HG02981 (cell line): Measurements from ENCODE around the gene MPO.

Experiments used
- ATAC-seq: cut with Tn5 transposase; IDR thresholded peaks from one replicate; pipeline ENCODE4 v1.9.1; 2021; ENCODE audit warnings: mild to moderate bottlenecking, moderate library complexity; ENCODE audit not compliant: unreplicated experiment

Gene MPO

DNA sequence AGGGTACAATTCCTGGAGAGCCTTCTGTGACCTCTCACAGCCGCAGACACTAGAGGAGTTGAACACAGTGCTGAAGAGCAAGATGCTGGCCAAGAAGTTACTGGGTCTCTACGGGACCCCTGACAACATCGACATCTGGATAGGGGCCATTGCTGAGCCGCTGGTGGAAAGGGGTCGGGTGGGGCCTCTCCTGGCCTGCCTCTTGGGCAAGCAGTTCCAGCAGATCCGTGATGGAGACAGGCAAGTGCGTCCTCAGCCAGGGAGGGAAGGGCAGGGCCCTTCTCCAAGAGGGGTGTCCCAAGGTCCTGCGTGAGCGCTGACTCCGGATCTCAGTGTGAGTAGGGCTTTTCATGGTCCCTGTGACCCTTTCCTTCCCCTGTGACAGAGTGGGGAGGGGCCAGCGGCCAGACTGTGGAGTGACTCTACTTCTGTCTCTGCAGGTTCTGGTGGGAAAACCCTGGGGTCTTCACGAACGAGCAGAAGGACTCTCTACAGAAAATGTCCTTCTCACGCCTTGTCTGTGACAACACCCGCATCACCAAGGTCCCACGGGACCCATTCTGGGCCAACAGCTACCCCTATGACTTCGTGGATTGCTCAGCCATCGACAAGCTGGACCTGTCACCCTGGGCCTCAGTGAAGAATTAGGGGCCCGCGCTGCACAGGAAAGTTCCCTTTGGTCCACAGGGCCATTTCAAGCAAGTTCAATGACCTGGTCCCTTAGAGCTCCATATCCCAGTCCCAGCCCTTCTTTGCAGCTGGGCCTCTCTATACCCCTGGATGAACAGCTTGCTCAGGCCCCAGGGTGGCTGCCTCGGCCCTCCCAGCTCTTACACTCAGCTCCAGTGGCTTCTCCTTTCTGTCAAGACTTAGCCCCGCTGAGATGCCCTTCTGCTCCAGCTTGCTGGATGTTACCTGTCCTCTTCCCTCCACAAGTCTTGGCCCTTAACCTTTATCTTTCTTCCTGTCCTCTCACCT lies 13.1 kb downstream of the MPO start:
- ATAC-seq = no peak

DNA sequence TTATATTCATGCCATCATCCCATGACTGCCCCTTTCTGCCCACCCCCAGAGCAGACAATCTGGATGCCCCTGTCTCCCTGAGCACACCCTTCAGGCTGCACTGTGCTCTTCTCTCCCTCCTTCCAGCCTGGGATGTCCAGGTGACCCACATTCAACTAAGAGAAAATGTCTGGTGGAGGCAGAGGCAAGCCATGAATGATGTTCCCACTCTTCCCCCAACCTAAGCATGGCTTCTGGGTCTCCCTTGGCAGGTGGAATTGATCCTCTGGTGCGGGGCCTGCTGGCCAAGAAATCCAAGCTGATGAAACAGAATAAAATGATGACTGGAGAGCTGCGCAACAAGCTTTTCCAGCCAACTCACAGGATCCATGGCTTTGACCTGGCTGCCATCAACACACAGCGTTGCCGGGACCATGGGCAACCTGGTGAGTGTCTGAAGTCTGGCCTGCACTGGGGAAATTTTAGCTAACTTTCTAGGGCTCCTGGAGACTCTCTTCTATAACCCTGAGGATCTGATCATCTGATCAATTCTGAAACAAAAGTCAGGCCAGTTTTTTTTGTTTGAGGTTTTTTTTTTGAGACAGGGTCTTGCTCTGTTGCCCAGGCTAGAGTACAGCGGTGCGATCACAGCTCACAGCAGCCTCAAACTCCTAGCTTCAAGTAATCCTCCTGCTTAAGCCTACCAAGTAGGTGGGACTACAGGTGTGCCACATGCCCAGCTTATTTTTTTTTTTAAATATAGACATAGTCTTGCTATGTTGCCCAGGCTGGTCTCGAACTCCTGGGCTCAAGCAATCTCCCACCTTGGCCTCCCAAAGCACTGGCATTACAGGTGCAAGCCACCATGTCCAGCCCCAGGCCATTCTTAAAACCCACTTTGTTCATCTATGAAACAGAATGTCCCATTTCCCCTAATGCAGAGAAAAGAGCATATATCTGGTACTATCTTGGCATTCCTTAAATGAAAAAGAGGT lies 14.5 kb downstream of the MPO start:
- no peak for ATAC-seq

DNA sequence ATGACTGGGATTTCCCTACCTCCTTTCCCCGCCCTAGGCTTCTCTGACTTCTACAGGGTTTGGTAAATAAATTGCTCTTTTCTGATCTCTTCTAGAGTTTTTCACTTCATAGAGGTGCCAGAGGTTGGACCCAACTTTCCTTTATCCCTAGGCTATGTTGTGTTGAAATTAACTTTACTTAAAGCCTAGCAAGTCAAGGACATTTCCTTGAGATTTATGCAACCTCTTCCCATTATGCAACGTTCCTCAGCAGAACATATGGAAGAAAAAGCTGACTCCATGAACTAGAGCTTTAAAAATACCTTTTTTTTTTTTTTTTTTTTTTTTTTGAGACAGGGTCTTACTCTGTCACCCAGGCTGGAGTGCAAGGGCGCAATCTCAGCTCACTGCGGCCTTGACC lies 15.5 kb downstream of the MPO start:
- ATAC-seq = no peak

DNA sequence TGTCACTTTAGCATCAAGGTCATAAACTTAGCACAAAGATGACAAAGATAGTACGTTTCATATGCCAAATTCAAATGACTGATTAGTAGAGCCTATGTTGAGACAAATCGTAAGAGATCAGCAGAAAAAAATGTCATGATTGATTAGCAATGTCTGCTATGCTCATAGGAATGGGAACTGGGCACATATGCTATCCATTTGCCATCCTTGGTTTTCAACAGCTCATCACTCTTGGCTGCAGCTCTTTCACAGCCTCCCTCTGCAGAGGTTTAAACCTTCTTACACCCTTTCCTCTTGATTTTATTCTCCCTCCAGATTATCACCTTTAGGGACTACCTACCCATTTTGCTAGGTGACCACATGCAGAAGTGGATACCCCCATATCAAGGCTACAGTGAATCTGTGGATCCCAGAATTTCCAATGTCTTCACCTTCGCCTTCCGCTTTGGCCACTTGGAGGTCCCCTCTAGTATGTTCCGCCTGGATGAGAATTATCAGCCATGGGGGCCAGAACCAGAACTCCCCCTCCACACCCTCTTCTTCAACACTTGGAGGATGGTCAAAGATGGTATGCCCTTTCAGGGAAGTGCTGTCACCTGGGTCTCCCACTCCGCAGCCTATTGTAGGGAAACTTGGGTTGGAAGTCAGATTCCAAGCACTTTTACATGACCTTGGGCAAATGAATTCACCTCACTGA lies 16.2 kb downstream of the MPO start:
- ATAC-seq = no peak

DNA sequence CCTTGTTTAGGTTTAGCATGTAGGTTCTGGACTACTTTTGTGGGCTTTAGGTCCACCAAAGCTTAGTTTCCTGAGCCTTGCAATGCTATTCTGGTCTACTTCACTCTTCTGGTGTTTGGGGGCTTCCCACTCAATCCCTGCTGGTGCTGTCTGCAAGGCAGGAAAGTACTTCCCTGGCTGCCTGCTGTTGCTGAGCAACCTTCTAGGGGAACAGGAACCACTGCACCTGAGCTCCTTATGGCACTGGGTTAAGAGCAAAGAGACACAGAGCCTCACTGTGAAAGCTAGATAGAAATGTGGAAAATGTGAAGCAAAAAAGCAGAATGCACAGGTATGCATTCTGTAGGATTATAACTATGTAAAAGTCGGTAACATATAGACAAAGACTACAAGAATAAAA lies 17.0 kb downstream of the MPO start:
- ATAC-seq = no peak

DNA sequence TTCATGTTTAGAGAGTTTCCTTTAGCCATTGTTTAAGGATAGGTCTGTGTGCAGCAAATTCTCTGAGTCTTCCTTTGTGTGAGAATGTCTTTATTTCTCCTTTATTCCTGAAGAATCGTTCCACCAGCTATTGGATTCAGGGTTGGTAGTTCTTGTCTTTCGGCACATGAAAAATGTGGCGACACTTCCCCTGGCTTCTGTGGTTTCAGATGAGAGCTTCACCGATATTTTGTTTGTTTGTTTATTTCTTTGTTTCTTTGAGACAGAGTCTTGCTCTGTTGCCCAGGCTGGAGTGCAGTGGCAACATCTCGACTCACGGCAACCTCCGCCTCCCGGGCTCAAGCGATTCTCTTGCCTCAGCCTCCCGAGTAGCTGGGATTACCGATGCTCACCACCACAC lies 18.6 kb downstream of the MPO start:
- ATAC-seq = no peak

DNA sequence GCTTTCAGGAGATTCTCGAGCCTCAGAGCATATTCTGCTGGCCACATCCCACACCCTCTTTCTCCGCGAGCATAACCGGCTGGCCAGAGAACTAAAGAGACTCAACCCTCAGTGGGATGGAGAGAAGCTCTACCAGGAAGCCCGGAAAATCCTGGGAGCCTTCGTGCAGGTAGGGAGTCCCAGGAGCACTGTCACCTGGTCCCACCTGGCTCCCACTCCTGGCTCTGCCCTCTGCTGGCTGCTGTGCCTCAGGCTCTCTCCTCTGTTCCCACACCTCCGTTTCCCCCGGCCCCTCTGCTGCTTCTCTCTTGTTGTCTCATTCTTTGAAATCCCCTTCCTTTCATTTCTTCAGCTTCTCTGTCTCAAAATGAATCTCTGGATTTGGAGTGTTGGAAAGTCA lies 25.9 kb downstream of the MPO start:
- ATAC-seq = no peak

DNA sequence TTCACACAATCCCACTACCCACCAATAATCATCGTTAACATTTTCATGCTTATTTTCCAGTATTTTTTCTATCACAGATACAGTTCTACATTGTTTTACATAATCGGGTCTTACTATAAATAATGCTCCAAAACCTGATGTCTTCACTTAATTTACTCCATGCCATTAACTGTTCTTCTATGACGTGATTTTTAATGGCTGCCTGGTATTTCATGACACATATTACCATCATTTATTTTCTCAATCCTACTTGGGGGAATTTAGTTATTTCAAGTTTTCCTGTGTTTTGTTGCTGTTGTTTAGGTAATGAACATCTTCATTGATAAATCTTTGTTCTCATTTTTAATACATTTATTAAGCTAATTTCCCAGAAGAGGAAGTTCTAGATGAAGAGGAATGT lies 27.7 kb downstream of the MPO start:
- no peak for ATAC-seq

DNA sequence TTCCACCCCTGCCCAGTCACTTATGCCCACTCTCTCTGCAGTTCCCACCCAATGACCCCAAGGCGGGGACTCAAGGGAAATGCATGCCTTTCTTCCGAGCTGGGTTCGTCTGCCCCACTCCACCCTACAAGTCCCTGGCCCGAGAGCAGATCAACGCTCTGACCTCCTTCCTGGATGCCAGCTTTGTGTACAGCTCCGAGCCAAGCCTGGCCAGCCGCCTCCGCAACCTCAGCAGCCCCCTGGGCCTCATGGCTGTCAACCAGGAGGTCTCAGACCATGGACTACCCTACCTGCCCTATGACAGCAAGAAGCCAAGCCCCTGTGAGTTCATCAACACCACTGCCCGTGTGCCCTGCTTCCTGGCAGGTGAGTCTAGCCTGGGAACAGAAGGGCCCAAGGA lies 28.6 kb downstream of the MPO start:
- ATAC-seq = no peak

DNA sequence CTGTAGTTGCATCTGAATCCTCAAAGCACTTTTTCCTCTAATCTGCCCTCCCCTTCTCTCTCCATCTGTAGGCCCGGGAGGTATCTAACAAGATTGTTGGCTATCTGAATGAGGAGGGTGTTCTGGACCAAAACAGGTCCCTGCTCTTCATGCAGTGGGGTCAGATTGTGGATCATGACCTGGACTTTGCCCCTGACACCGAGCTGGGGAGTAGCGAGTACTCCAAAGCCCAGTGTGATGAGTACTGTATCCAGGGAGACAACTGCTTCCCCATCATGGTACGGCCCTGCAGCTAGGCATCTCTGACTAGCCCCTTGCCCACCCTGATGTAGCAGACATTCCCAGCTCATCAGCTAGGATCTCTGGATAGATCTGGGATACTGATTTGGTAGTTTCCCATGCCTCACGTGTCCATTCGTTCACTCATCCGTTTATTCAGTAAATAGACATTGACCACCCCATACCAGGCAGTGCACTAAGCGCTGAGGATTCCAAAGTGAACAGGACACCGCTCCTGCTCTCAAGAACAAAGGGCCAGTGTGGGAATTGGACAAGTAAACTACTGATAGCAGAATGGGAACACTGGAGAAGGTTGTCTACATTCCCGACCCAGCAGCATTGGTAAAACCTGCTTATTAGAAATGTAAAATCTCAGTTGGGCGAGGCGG lies 30.3 kb downstream of the MPO start:
- no peak for ATAC-seq

DNA sequence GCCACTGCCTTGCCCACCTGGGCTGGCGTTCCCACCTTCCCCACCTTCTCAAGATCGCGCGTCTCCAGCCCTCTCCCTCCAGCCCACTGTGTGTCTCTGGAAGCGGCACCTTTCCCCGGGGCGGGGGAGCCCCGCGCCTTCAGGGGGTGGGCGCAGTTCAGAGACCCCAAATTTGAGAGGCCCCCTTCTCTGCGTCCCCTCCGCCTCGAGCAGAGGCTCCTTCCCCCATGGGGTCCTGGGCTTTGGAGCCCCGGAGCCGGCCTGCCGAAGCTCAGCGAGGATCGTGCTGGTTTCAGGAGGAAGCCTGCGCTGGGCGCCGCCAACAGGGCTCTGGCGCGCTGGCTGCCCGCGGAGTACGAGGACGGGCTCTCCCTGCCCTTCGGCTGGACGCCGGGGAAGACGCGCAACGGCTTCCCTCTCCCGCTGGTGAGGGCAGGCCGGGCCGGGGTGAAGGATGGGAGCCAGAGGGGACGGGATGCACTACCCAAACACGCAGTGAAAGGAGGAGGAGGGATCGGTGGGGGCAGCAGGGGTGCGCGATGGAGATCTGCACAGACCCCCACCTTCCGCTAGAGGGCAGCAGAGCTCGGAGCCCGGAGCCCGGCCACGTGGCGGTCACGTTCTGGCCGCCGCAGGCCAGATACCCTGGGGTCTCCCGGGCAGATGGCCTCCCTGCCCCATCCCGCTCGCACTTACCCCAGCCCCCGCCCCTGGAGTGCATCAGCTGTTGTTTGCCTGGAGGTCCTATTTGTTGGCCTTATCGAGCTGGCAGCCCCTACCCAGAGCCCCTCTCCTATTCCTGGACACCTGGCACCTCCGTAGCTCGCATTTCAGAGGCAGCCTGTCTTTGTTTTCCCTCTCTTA lies 31.2 kb downstream of the MPO start:
- peak; percentile 65 for ATAC-seq

DNA sequence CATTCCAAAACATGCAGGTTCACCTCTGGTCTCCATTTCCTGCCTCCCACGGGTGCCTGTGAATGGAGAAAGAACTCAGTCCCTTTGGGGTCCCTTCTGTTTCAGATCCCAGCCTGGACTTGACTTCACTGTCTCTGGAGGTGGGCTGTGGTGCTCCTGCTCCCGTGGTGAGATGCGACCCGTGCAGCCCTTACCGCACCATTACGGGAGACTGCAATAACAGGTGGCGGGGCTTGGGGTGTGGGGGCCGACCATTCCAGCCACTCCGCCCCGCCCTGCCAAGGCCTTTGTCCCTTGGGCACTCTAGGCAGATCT lies 31.8 kb downstream of the MPO start:
- ATAC-seq = no peak

DNA sequence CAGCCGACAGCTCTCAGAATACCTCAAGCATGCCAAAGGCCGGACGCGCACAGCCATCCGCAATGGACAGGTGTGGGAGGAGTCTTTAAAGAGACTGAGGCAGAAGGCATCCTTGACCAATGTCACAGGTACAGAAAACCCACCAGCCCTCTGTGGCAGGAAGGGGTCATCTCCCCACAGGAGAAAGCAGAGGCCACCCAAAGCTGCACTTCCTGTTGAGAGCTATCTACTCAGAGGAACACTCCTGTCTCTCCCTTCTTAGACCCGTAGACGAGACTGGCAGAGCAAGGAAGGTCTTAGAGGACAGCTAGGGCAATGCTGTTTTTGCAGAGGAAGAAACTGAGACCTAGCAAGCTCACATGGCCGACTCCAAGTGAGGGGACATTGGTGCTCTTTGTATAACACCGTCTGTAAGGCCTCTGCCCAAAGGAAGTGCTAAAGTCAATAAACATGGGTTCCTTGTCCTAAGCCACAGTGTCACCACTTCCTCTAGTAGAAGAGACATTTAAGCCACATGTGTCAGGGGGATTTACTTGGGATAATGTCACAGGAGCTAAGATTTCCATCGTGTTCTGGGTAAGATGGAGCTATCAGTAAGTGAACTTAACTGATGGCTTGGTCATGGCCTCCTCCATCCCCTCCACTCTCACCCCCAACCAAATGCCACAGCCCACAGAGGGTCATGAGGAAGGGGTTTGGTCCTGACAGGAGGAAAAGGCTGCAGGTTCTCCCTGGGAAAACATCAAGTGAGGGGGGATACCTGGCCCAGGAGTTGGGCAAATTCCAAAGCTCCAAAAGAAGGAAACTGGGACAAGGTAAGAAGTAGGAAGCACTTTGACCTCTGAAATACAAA lies 33.0 kb downstream of the MPO start:
- ATAC-seq = no peak

DNA sequence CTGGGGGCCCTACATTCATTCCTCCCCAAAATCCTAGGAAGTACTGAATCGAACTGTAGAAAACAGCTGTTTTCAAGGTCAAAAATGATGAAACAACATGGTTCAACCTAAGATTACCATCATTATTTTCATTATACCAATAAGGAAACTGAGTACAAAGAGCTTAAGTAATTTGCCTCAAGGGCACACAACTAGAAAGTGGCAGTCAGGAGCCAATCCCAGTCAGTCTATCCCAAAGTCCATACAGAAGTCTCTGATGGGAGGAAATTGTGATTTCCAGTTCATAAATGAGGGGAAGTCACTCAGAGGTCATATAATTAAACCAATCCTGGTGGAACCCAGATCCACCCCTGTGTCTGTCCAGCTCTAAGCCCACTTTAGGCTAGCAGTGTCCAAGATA lies 34.0 kb downstream of the MPO start:
- ATAC-seq = no peak

DNA sequence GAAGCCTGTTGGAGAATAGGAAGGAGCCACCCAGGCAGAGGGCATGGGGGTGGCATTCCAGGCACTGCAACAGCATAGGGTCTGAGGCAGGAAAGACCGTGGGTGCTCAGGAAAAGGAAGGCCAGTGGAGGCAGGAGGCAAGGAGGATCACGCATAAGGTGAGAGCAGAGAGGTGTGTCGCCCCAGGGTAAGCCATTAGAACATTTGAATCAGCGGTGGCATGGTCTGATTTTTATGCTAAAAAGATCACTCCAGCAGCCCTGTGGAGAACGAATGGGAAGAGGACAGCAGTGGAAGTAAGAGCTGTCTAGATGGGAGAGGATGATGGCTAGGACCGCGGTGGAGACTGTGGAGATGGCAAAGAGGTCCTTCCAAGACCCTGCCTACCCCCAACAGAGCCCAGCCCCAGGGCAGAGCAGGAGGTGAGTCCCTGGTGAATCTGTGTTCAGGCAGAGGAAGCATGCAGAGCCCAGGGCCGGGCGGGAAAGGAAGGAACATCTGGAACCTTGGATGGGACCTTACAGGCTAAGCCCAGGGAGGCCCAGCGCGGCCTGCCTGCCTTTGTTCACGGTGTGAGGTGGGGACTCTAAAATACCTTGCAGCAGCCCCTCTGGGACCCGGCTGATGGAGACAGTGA lies 34.5 kb downstream of the MPO start:
- ATAC-seq = no peak

DNA sequence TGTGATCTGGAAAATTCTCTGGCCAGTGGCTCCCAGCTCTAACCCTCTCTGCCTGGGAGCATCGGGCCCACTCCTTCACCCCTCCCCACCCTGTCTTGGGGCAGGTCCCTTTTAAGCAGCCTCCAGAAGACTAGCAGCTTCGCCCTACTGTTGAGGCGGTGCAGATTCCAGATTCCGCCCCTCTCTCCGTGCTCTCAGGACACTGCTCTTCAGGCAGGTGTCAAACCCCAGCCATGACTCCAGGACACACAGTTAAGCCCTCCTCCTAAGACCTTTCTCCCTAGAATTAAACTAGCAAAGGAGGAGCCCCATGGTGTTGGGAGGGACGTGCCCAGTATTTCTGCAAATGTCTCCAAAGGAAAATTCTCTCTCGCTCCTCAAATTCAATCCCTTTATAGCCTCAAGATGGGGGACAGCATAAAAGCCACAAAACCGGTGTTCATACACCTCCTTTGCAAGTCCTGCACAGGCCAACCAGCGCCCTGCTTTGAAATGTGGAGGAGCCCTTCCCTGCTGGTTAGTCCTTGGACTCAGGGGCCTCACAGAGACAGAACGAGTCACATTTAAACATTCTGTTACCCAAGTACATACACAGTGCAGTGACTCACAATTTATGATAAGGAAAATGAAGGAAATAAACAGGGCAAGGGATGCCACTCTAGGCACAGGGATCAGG lies 35.2 kb downstream of the MPO start:
- ATAC-seq = no peak

DNA sequence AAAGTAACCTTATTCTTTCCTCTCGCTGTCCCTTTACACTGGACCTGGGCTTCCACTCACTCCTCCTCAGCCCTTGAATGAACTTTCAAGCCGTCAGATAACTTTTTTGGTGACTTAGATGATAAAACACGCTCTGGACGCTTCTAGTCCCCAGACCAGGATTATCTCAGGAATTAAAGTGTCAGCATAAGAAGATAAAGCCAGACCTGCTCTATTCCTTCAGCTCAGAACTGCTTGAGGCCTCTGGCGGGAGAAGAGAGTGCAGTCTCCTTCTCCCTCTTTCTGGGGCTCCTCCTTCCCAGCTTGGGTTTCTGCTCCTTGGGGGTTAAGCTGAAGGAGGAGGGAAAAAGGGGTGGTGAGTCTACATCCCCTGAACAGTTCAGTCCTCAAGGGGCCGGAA lies 35.8 kb downstream of the MPO start:
- ATAC-seq = no peak
